H1 (cell line): ENCODE measurements around the gene DDHD1.
"Not testable (repeated sequence)": the region's sequence is repeated elsewhere in the genome, so short reads cannot be mapped to it uniquely, and the experiment has no call there.

ENCODE experiments used
- BCL11A ChIP-seq, 2 experiments: IDR thresholded peaks; one replicate each; pipeline ENCODE4 v1.6.1; 2011; ENCODE audit warnings: low read depth in 2 of 2, low read length in 2 of 2, mild to moderate bottlenecking in 2 of 2
- EZH2 ChIP-seq: fragments of 200-600 bp; sonication (generic); IDR thresholded peaks from 2 replicates; pipeline ENCODE4 v1.7.1; 2012; ENCODE audit warnings: low read depth, mild to moderate bottlenecking, moderate library complexity, low read length, inconsistent platforms; ENCODE audit not compliant: severe bottlenecking
- KDM4A ChIP-seq: IDR thresholded peaks from one replicate; pipeline ENCODE4 v1.7.1; 2012; ENCODE audit warnings: low read depth, mild to moderate bottlenecking, moderate library complexity, low read length, inconsistent platforms; ENCODE audit not compliant: severe bottlenecking
- PHF8 ChIP-seq: fragments of 200-600 bp; sonication (generic); conservative IDR thresholded peaks from 2 replicates; pipeline ENCODE4 v1.7.1; 2012; ENCODE audit warnings: low read depth, mild to moderate bottlenecking, inconsistent platforms, low read length, moderate library complexity
- RAD21 ChIP-seq, 2 experiments: IDR thresholded peaks in 1 of 2; conservative IDR thresholded peaks in 1 of 2; 2 replicates each; pipeline ENCODE4 v1.6.1; 2011; ENCODE audit warnings: low read depth in 2 of 2, low read length in 2 of 2, improper control_type of control experiment in 1 of 2, inconsistent platforms in 1 of 2, mild to moderate bottlenecking in 1 of 2, moderate library complexity in 1 of 2
- RBBP5 ChIP-seq: IDR thresholded peaks from 2 replicates; pipeline ENCODE4 v1.7.1; 2012; ENCODE audit warnings: low read depth, mild to moderate bottlenecking, inconsistent platforms, low read length, moderate library complexity, borderline replicate concordance
- SIRT6 ChIP-seq: IDR thresholded peaks from one replicate; pipeline ENCODE4 v1.7.1; 2012; ENCODE audit warnings: low read length, inconsistent platforms
- SP1 ChIP-seq: IDR thresholded peaks from 2 replicates; pipeline ENCODE4 v1.6.1; 2011; ENCODE audit warnings: low read depth, low read length
- SP2 ChIP-seq: IDR thresholded peaks from 2 replicates; pipeline ENCODE4 v1.6.1; 2012; ENCODE audit warnings: mild to moderate bottlenecking, low read length, inconsistent platforms
- SRF ChIP-seq: IDR thresholded peaks from 2 replicates; pipeline ENCODE4 v1.6.1; 2011; ENCODE audit warnings: mild to moderate bottlenecking, low read depth, low read length, moderate library complexity
- TEAD4 ChIP-seq: IDR thresholded peaks from 2 replicates; pipeline ENCODE4 v1.6.1; 2012; ENCODE audit warnings: low read depth, low read length, inconsistent platforms, mixed read lengths
- TF ChIP-seq, protein P1 (sequence below), 3 experiments: IDR thresholded peaks; 1 replicate in 2 of 3; 2 replicates in 1 of 3; pipeline versions ENCODE4 v1.5.1 to v1.6.1; 2011; ENCODE audit warnings: low read length in 3 of 3, mild to moderate bottlenecking in 3 of 3, inconsistent platforms in 2 of 3, low read depth in 1 of 3, moderate library complexity in 1 of 3; ENCODE audit not compliant: insufficient read depth in 1 of 3; ENCODE audit errors: control extremely low read depth in 1 of 3
- TF ChIP-seq, protein P2 (sequence below): IDR thresholded peaks from 2 replicates; pipeline ENCODE4 v1.6.1; 2012; ENCODE audit warnings: low read length, inconsistent platforms

- TF ChIP-seq, protein P1, sequence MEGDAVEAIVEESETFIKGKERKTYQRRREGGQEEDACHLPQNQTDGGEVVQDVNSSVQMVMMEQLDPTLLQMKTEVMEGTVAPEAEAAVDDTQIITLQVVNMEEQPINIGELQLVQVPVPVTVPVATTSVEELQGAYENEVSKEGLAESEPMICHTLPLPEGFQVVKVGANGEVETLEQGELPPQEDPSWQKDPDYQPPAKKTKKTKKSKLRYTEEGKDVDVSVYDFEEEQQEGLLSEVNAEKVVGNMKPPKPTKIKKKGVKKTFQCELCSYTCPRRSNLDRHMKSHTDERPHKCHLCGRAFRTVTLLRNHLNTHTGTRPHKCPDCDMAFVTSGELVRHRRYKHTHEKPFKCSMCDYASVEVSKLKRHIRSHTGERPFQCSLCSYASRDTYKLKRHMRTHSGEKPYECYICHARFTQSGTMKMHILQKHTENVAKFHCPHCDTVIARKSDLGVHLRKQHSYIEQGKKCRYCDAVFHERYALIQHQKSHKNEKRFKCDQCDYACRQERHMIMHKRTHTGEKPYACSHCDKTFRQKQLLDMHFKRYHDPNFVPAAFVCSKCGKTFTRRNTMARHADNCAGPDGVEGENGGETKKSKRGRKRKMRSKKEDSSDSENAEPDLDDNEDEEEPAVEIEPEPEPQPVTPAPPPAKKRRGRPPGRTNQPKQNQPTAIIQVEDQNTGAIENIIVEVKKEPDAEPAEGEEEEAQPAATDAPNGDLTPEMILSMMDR (IDR thresholded peaks at IDR 0.05; ENCODE audit: control extremely low read depth in 1 of 3, insufficient read depth in 1 of 3, low read depth in 1 of 3, low read length in 3 of 3) = not testable (repeated sequence)
- not testable (repeated sequence) for TF ChIP-seq KDM4A; SIRT6; RAD21 (IDR thresholded peaks at IDR 0.05 in 1 of 2, conservative IDR thresholded peaks at IDR 0.05 in 1 of 2; ENCODE audit: low read depth in 2 of 2, low read length in 2 of 2); SP1; BCL11A (IDR thresholded peaks at IDR 0.05; ENCODE audit: low read depth in 2 of 2, low read length in 2 of 2); RBBP5; TEAD4; PHF8; SP2; EZH2; SRF
- TF ChIP-seq, protein P2, sequence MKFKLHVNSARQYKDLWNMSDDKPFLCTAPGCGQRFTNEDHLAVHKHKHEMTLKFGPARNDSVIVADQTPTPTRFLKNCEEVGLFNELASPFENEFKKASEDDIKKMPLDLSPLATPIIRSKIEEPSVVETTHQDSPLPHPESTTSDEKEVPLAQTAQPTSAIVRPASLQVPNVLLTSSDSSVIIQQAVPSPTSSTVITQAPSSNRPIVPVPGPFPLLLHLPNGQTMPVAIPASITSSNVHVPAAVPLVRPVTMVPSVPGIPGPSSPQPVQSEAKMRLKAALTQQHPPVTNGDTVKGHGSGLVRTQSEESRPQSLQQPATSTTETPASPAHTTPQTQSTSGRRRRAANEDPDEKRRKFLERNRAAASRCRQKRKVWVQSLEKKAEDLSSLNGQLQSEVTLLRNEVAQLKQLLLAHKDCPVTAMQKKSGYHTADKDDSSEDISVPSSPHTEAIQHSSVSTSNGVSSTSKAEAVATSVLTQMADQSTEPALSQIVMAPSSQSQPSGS = not testable (repeated sequence)
Observed at GRCh38 chr14:53084954-53085353, 68.2 kb downstream of the DDHD1 start.
